Progenitor cell of endocrine pancreas (in vitro differentiated cells): ENCODE results near the gene CHRNA7. TPM values are rescaled to one million over a fixed set of nuclear protein-coding genes. Genes with fewer than 3 reads are reported as not detected.

Experiments used
- DNase-seq: peaks from one replicate; pipeline ENCODE4 v3.0.0; 2021; ENCODE audit warnings: low spot score; ENCODE audit not compliant: unreplicated experiment
- H3K27ac Mint-ChIP-seq: 2 replicates; pipeline ENCODE4 v1.8.0; 2021; ENCODE audit warnings: mild to moderate bottlenecking, moderate library complexity, mixed read lengths
- H3K27me3 Mint-ChIP-seq: 2 replicates; pipeline ENCODE4 v1.8.0; 2021; ENCODE audit warnings: mixed read lengths
- H3K36me3 Mint-ChIP-seq: 2 replicates; pipeline ENCODE4 v1.8.0; 2022; ENCODE audit warnings: mixed read lengths; ENCODE audit not compliant: insufficient read depth
- H3K4me1 Mint-ChIP-seq: 2 replicates; pipeline ENCODE4 v1.8.0; 2021; ENCODE audit warnings: low read depth, mixed read lengths
- H3K4me3 Mint-ChIP-seq: 2 replicates; pipeline ENCODE4 v1.8.0; 2021; ENCODE audit warnings: low read depth, mild to moderate bottlenecking, moderate library complexity, mixed read lengths
- H3K9me3 Mint-ChIP-seq: 2 replicates; pipeline ENCODE4 v1.8.0; 2021; ENCODE audit warnings: low read depth, mixed read lengths
- total RNA-seq: library from RNA; stranded (reverse); gene quantifications from 2 replicates; pipeline ENCODE4 v1.2.1, GENCODE V29; 2021
- TF ChIP-seq, protein P1 (sequence below): fragments of 200-600 bp; sonication (generic); IDR thresholded peaks from one replicate; pipeline ENCODE4 v1.5.0; 2021; ENCODE audit warnings: antibody characterized with exemption, mild to moderate bottlenecking; ENCODE audit not compliant: unreplicated experiment

The CHRNA7 gene
- total RNA-seq, 1 donor from 2014 or later = 5.7 TPM

DNA sequence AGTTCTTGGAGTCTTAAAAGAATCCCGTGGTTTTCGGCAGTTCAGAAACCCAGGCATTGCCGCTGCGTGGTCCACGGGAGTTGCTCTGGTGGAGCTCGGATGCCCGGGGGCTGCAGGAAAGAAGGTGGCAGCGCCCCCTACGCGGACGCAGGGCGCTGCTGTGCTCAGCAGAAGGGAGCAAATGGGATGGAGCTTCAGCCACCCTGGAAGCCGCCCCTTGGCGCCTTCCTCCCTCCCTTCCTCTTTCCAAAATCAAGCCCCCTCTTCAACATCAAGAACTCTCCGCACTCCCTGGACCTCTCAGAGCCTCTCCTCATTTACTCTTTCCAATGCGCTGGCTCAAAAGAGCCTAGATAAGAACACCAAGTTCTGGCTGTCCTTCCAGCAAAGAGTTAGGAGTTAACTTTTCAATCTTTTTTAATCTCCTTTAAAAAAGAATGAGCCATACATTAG lies 880 bp upstream of the CHRNA7 start:
- Mint-ChIP-seq H3K36me3 (no peaks in the 10 kb centered on the region), H3K27ac (no peak overlapping the region), H3K27me3 (peaks cover 40% of the 10 kb centered on the region), H3K4me1 (peaks cover 8% of the 10 kb centered on the region), H3K4me3 (peak overlapping the region; percentile 84), H3K9me3 (no peaks in the 10 kb centered on the region)
- peak; percentile 36 for DNase-seq
- TF ChIP-seq, protein P1, sequence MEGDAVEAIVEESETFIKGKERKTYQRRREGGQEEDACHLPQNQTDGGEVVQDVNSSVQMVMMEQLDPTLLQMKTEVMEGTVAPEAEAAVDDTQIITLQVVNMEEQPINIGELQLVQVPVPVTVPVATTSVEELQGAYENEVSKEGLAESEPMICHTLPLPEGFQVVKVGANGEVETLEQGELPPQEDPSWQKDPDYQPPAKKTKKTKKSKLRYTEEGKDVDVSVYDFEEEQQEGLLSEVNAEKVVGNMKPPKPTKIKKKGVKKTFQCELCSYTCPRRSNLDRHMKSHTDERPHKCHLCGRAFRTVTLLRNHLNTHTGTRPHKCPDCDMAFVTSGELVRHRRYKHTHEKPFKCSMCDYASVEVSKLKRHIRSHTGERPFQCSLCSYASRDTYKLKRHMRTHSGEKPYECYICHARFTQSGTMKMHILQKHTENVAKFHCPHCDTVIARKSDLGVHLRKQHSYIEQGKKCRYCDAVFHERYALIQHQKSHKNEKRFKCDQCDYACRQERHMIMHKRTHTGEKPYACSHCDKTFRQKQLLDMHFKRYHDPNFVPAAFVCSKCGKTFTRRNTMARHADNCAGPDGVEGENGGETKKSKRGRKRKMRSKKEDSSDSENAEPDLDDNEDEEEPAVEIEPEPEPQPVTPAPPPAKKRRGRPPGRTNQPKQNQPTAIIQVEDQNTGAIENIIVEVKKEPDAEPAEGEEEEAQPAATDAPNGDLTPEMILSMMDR = peak; percentile 58

DNA sequence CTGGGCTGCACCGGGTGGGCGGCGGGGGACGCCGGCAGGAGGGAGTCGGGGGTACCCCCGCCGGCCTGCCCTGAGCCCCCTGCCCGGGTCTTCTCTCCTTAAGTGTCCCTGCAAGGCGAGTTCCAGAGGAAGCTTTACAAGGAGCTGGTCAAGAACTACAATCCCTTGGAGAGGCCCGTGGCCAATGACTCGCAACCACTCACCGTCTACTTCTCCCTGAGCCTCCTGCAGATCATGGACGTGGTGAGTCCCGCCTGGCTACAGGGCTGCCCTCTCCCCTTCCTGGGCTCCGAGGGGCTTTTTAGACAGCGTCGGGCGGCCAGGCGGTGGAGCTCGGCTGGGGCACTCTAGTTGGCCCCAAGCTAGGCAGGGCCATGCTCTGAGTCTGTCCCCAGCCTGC lies 480 bp downstream of the CHRNA7 start:
- Mint-ChIP-seq H3K4me1 (peaks cover 8% of the 10 kb centered on the region), H3K27me3 (peaks cover 43% of the 10 kb centered on the region), H3K36me3 (no peaks in the 10 kb centered on the region), H3K9me3 (no peaks in the 10 kb centered on the region), H3K4me3 (peak overlapping the region; percentile 83), H3K27ac (no peak overlapping the region)
- TF ChIP-seq, protein P1 = no peak
- no peak for DNase-seq

DNA sequence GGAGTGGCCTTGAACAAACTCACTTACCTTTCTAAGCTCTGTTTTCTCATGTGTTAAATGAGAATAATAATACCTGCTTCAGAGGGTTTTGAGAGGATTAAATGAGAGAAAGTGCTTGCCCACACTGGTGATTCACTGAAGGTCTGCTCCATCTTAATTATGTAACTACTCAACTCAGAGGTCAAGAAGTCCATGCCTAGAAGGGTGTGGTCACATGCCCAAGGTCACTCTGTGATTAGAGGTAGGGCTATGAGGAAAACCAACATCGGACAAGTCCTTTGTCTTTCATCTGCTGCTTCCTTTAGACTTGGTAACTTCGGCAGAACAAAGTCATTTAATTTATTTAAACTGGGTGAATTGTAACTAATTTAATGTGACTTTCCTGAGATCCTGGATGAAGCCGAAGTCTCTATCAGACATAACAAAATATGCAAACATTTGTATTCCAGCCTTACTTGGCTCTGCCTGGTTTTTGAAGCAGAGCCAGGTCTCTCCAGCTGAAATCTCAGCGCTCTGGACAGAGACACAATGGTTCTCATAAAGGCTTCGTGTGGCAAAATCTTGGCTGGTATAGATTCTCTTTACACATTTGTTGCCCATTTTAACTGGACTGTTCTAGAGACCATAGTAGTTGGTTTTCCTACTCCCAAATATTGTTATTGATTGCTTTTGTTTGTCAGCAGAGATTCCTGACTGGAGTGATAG lies 3.0 kb downstream of the CHRNA7 start:
- no peak for DNase-seq
- Mint-ChIP-seq H3K27ac (no peak overlapping the region), H3K4me1 (peaks cover 8% of the 10 kb centered on the region), H3K27me3 (peaks cover 35% of the 10 kb centered on the region), H3K36me3 (no peaks in the 10 kb centered on the region), H3K4me3 (no peak overlapping the region), H3K9me3 (no peaks in the 10 kb centered on the region)
- TF ChIP-seq, protein P1 = no peak

DNA sequence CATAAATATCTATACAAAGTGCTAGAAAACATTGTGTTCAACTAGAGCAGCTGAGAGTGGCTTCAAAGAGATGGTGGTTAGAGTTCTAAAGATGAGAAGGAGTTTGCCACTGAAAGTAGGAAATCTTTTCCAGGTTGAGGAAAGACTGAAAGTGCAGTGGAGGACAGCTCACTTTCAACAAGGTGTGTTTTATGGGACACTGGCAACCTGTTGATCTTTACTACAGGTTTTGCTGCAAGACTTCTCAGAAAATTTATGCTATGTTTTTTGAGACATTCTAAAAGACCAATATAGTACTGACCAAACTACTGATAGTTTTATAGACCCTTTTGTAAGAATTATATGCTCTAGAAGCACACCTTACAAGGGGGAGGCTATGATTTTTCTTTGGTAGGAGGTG lies 3.8 kb downstream of the CHRNA7 start:
- TF ChIP-seq, protein P1 = no peak

DNA sequence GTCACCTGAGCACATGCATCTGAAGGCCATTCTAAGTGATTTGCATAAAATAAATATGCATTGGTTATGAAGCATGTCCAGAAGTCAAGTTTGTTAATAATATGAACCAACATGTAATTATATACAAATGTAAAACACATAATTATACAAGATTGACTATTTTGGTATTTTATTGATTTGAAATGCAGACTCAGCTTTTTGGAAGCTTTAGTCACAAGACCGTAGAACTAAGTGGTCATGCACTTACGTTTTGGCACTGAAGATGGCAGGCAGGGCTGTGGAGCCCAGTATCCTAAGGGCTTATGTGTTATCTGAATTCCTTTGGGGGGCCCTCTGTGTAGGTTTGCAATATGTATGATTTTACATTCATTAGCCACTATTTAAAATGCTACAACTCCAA lies 5.0 kb downstream of the CHRNA7 start:
- DNase-seq = no peak
- no peak overlapping the region for H3K4me3 Mint-ChIP-seq
- no peaks in the 10 kb centered on the region for H3K36me3 Mint-ChIP-seq
- H3K9me3 Mint-ChIP-seq = no peaks in the 10 kb centered on the region
- TF ChIP-seq, protein P1 = no peak
- H3K4me1 Mint-ChIP-seq = peaks cover 6% of the 10 kb centered on the region
- H3K27ac Mint-ChIP-seq = no peak overlapping the region
- peaks cover 21% of the 10 kb centered on the region for H3K27me3 Mint-ChIP-seq

More for the DNA sequence above, 3.8 kb downstream of the CHRNA7 start:
- Mint-ChIP-seq H3K4me3 (no peak overlapping the region), H3K9me3 (no peaks in the 10 kb centered on the region), H3K36me3 (no peaks in the 10 kb centered on the region), H3K27me3 (peaks cover 27% of the 10 kb centered on the region), H3K4me1 (peaks cover 8% of the 10 kb centered on the region), H3K27ac (no peak overlapping the region)
- no peak for DNase-seq
